ENCODE measurements around the gene PDE4D.

DNA sequence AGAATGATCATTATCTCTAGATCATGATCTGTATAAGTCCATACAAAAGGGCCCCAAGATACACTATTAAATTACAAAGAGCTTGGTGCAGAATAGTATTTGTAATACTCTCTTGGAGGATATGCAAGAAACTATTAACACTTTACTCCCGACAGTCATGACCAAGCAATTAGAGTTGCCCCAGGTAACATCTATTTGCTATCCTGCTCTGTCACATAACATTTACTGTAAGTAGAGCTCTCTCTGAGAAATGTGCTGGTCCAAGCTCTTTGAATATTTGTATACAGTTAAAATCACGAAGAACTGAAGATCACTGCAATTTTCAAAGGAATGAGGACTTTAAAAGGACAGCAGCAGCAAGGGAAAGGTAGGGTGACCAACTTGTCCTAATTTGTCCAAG is 757.0 kb downstream of the PDE4D start:
- TF ChIP-seq, protein P1, sequence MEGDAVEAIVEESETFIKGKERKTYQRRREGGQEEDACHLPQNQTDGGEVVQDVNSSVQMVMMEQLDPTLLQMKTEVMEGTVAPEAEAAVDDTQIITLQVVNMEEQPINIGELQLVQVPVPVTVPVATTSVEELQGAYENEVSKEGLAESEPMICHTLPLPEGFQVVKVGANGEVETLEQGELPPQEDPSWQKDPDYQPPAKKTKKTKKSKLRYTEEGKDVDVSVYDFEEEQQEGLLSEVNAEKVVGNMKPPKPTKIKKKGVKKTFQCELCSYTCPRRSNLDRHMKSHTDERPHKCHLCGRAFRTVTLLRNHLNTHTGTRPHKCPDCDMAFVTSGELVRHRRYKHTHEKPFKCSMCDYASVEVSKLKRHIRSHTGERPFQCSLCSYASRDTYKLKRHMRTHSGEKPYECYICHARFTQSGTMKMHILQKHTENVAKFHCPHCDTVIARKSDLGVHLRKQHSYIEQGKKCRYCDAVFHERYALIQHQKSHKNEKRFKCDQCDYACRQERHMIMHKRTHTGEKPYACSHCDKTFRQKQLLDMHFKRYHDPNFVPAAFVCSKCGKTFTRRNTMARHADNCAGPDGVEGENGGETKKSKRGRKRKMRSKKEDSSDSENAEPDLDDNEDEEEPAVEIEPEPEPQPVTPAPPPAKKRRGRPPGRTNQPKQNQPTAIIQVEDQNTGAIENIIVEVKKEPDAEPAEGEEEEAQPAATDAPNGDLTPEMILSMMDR (IDR thresholded peaks at IDR 0.05), result no peak
- TF ChIP-seq EZH2 (IDR thresholded peaks at IDR 0.05; ENCODE audit: borderline replicate concordance, insufficient read depth, low read depth, low read length, poor library complexity, severe bottlenecking), result no peak
